Endothelial cell of umbilical vein (primary cell): ENCODE measurements around the gene CCNL2. TPM values are rescaled to one million over a fixed set of nuclear protein-coding genes. Genes with fewer than 3 reads are reported as not detected.

Source experiments
- BruUV-seq: library from RNA; stranded (reverse); fragments of 400-500 nt; replicated peaks from 2 replicates; lab custom pipeline; 2021; lab: Mats Ljungman, UMichigan
- CTCF ChIA-PET: fragments of 300-600, 350-600 bp; sonication (Branson Sonifier 250); formaldehyde crosslinking; loops from one replicate; lab custom pipeline; 2021; ENCODE audit warnings: antibody characterized with exemption, inconsistent platforms; lab: Charles Lee
- POLR2A ChIA-PET: fragments of 300-600, 350-600 bp; sonication (Branson Sonifier 250); formaldehyde crosslinking; loops from one replicate; lab custom pipeline; 2021; ENCODE audit warnings: antibody characterized with exemption, inconsistent platforms; lab: Charles Lee
- DNase-seq: peaks from one replicate; pipeline ENCODE4 v3.0.0-alpha.2; 2011; ENCODE audit warnings: low read depth, low spot score
- FAIRE-seq: peaks from 2 replicates; lab custom pipeline; 2011; peaks lifted over from hg19 to GRCh38; lab: Jason Lieb, UNC
- H2AFZ ChIP-seq: 2 replicates; pipeline ENCODE4 v1.6.0; 2012; ENCODE audit warnings: low read depth, low read length, control low read depth, inconsistent platforms
- H3K27ac ChIP-seq: 2 replicates; pipeline ENCODE4 v1.5.1; 2011; ENCODE audit warnings: low read depth, mild to moderate bottlenecking, control low read depth, low read length, moderate library complexity; ENCODE audit not compliant: insufficient read depth
- H3K27me3 ChIP-seq, 2 experiments: 2 replicates each; pipeline versions ENCODE4 v1.6.0 to v1.6.1; 2011; ENCODE audit warnings: low read length in 2 of 2, mixed read lengths in 1 of 2; ENCODE audit not compliant: control insufficient read depth in 2 of 2, insufficient read depth in 2 of 2
- H3K36me3 ChIP-seq, 2 experiments: 2 replicates in 1 of 2; 3 replicates in 1 of 2; pipeline ENCODE4 v1.5.1; 2011; ENCODE audit warnings: low read length in 2 of 2, mild to moderate bottlenecking in 1 of 2, moderate library complexity in 1 of 2; ENCODE audit not compliant: control insufficient read depth in 2 of 2, insufficient read depth in 2 of 2; ENCODE audit errors: extremely low read depth in 1 of 2
- H3K4me1 ChIP-seq: 3 replicates; pipeline ENCODE4 v1.5.1; 2011; ENCODE audit warnings: mild to moderate bottlenecking, low read length; ENCODE audit not compliant: control insufficient read depth, insufficient read depth; ENCODE audit errors: extremely low read depth
- H3K4me2 ChIP-seq: 2 replicates; pipeline ENCODE4 v1.6.1; 2011; ENCODE audit warnings: low read length, control low read depth, mixed read lengths; ENCODE audit not compliant: insufficient read depth
- H3K4me3 ChIP-seq, 3 experiments: fragments of 200-600 bp in 1 of 3; sonication (generic), shearing (Covaris generic) in 1 of 3; replicated peaks in 1 of 3; 2 replicates each; pipeline ENCODE4 v1.5.1; 2011 to 2016; ENCODE audit warnings: control low read depth in 3 of 3, low read length in 3 of 3, mild to moderate bottlenecking in 2 of 3, inconsistent platforms in 1 of 3, low read depth in 1 of 3, moderate library complexity in 1 of 3; ENCODE audit not compliant: insufficient read depth in 1 of 3
- H3K79me2 ChIP-seq: 2 replicates; pipeline ENCODE4 v1.6.0; 2012; ENCODE audit warnings: low read length, inconsistent platforms; ENCODE audit not compliant: control insufficient read depth, insufficient read depth
- H3K9ac ChIP-seq: replicated peaks from 2 replicates; pipeline ENCODE3; 2011; ENCODE audit warnings: low read length, control low read depth; ENCODE audit not compliant: insufficient read depth; ENCODE audit errors: extremely low read depth
- H3K9me1 ChIP-seq: replicated peaks from 3 replicates; pipeline ENCODE4 v1.6.0; 2011; ENCODE audit warnings: mild to moderate bottlenecking, low read length; ENCODE audit not compliant: control insufficient read depth, insufficient read depth; ENCODE audit errors: extremely low read depth
- H3K9me3 ChIP-seq: replicated peaks from 2 replicates; pipeline ENCODE4 v1.5.1; 2012; ENCODE audit warnings: low read length, inconsistent platforms; ENCODE audit not compliant: control insufficient read depth, insufficient read depth
- H4K20me1 ChIP-seq: replicated peaks from 2 replicates; pipeline ENCODE3; 2011; ENCODE audit warnings: mild to moderate bottlenecking, low read length; ENCODE audit not compliant: control insufficient read depth, insufficient read depth; ENCODE audit errors: extremely low read depth
- CTCF ChIP-seq, 2 donors: IDR thresholded peaks; 1 replicate in 1 of 2; 2 replicates in 1 of 2; pipeline ENCODE4 v1.5.1; 2011; ENCODE audit warnings: low read length in 2 of 2, mild to moderate bottlenecking in 2 of 2, moderate library complexity in 2 of 2, control low read depth in 1 of 2, inconsistent platforms in 1 of 2, low read depth in 1 of 2; ENCODE audit not compliant: insufficient read depth in 1 of 2; ENCODE audit errors: extremely low read depth in 1 of 2
- EZH2 ChIP-seq: IDR thresholded peaks from 2 replicates; pipeline ENCODE4 v1.6.1; 2012; ENCODE audit warnings: borderline replicate concordance, low read depth, mild to moderate bottlenecking, moderate library complexity, low read length, inconsistent platforms; ENCODE audit not compliant: severe bottlenecking
- FOS ChIP-seq: IDR thresholded peaks from 2 replicates; pipeline ENCODE4 v1.6.1; 2011; ENCODE audit warnings: mild to moderate bottlenecking, low read length, moderate library complexity, borderline replicate concordance; ENCODE audit not compliant: insufficient read depth
- GATA2 ChIP-seq: IDR thresholded peaks from 2 replicates; pipeline ENCODE4 v1.7.0; 2011; ENCODE audit warnings: low read depth, mild to moderate bottlenecking, moderate library complexity, mixed read lengths, low read length; ENCODE audit not compliant: insufficient read length, insufficient read depth
- JUN ChIP-seq: IDR thresholded peaks from 2 replicates; pipeline ENCODE4 v1.6.1; 2011; ENCODE audit warnings: borderline replicate concordance, low read depth; ENCODE audit not compliant: insufficient read length, insufficient read depth
- MYC ChIP-seq: IDR thresholded peaks from one replicate; pipeline ENCODE4 v1.6.1; 2011; ENCODE audit warnings: mild to moderate bottlenecking, low read depth, low read length
- POLR2A ChIP-seq: IDR thresholded peaks from 2 replicates; pipeline ENCODE4 v1.6.1; 2012; ENCODE audit warnings: low read depth, mild to moderate bottlenecking, control low read depth, low read length
- POLR2AphosphoS5 ChIP-seq: IDR thresholded peaks from 2 replicates; pipeline ENCODE4 v1.6.1; 2012; ENCODE audit warnings: low read depth, mild to moderate bottlenecking, control low read depth, low read length, moderate library complexity; ENCODE audit not compliant: insufficient read depth
- dilution Hi-C: fragments of 300-500 bp; cut with MboI; formaldehyde crosslinking; loops from one replicate; pipeline ENCODE4 v1.15.0; 2019; ENCODE audit warnings: low sequenced_read_pairs; ENCODE audit not compliant: extremely low pct_ligation_motif_present
- intact Hi-C: fragments of 100-400 bp; cut with micrococcal nuclease; formaldehyde crosslinking; loops from one replicate; pipeline ENCODE4 v1.10.0; 2022
- polyA plus RNA-seq, 4 experiments: library from polyadenylated mRNA; depleted of rRNA in 3 of 4; stranded (reverse) in 3 of 4; unstranded in 1 of 4; fragments of >200 nt; gene quantifications; 2 replicates each; pipeline versions ENCODE4 v1.2.1 to v1.2.3, GENCODE V29; 2011 to 2012; ENCODE audit warnings: missing spikeins in 1 of 4
- total RNA-seq: library from RNA; stranded (reverse); gene quantifications from 2 replicates; pipeline ENCODE4 v1.2.3, GENCODE V29; 2021
- TF ChIP-seq, protein P1 (sequence below): IDR thresholded peaks from 2 replicates; pipeline ENCODE4 v1.6.1; 2011; ENCODE audit not compliant: insufficient read depth, insufficient read length

CCNL2 gene
- total and polyA plus RNA-seq, 2 donors (not counting 3 experiments of a cell fraction or from before 2014, with no cell fraction given) = 188 to 209 TPM

- Histone ChIP-seq H4K20me1 (no peaks in the 10 kb centered on the region), H2AFZ (peak overlapping the region; percentile 4), H3K9ac (no peak overlapping the region), H3K79me2 (no peaks in the 10 kb centered on the region), H3K9me1 (no peaks in the 10 kb centered on the region), H3K4me1 (peaks cover 3% of the 10 kb centered on the region), H3K4me3 (no peak overlapping the region), H3K9me3 (no peaks in the 10 kb centered on the region), H3K36me3 (no peaks in the 10 kb centered on the region), H3K27ac (no peak overlapping the region), H3K27me3 (no peaks in the 10 kb centered on the region), H3K4me2 (no peak overlapping the region)
- POLR2A ChIA-PET = no interaction called here
- CTCF ChIA-PET = interaction anchor here (0.6 to 1.7 kb wide), 2 partner anchors 15 to 18 kb away, joined by 3 to 4 read pairs; no protein-coding TSS in a partner anchor
- peak; percentile 28 for FAIRE-seq
- dilution Hi-C loops (no loop called here), intact Hi-C loops (no loop called here)
- TF ChIP-seq EZH2 (no peak), GATA2 (peak; percentile 72)
- BruUV-seq = no TSS peak
- no peak for DNase-seq
These were observed 23.5 kb upstream of the CCNL2 start for GRCh38 chr1:1422465-1423244.

- H3K79me2 ChIP-seq = no peaks in the 10 kb centered on the region
- H3K4me3 ChIP-seq = no peak overlapping the region
- no peak overlapping the region for H3K9ac ChIP-seq
- no peaks in the 10 kb centered on the region for H4K20me1 ChIP-seq
- H3K4me2 ChIP-seq = no peak overlapping the region
- CTCF ChIA-PET = interaction anchor here (0.6 to 1.7 kb wide), 3 partner anchors 9 to 18 kb away, joined by 3 to 4 read pairs (median 3); no protein-coding TSS in a partner anchor
- H3K4me1 ChIP-seq = peaks cover 3% of the 10 kb centered on the region
- dilution Hi-C loops (no loop called here), intact Hi-C loops (no loop called here)
- TF ChIP-seq MYC (no peak), FOS (no peak), JUN (no peak), POLR2AphosphoS5 (no peak), CTCF (IDR thresholded peaks at IDR 0.05; ENCODE audit: extremely low read depth in 1 of 2, insufficient read depth in 1 of 2, low read depth in 1 of 2, low read length in 2 of 2) (no peak), GATA2 (no peak), EZH2 (no peak), POLR2A (no peak)
- TF ChIP-seq, protein P1, sequence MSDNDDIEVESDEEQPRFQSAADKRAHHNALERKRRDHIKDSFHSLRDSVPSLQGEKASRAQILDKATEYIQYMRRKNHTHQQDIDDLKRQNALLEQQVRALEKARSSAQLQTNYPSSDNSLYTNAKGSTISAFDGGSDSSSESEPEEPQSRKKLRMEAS = no peak
- DNase-seq = no peak
- no peaks in the 10 kb centered on the region for H3K36me3 ChIP-seq
- no peaks in the 10 kb centered on the region for H3K27me3 ChIP-seq
- H2AFZ ChIP-seq = no peak overlapping the region
- FAIRE-seq = no peak
- POLR2A ChIA-PET = no interaction called here
- no peaks in the 10 kb centered on the region for H3K9me3 ChIP-seq
- no peaks in the 10 kb centered on the region for H3K9me1 ChIP-seq
- no peak overlapping the region for H3K27ac ChIP-seq
- BruUV-seq = no TSS peak
These were observed 22.9 kb upstream of the CCNL2 start for GRCh38 chr1:1421907-1422464.
